ENCODE data around the gene ERCC4. TPM values are rescaled to one million over a fixed set of nuclear protein-coding genes. Genes with fewer than 3 reads are reported as not detected.

Gene ERCC4
- total RNA-seq, 1 donor from 2014 or later, result 16.4 TPM

DNA sequence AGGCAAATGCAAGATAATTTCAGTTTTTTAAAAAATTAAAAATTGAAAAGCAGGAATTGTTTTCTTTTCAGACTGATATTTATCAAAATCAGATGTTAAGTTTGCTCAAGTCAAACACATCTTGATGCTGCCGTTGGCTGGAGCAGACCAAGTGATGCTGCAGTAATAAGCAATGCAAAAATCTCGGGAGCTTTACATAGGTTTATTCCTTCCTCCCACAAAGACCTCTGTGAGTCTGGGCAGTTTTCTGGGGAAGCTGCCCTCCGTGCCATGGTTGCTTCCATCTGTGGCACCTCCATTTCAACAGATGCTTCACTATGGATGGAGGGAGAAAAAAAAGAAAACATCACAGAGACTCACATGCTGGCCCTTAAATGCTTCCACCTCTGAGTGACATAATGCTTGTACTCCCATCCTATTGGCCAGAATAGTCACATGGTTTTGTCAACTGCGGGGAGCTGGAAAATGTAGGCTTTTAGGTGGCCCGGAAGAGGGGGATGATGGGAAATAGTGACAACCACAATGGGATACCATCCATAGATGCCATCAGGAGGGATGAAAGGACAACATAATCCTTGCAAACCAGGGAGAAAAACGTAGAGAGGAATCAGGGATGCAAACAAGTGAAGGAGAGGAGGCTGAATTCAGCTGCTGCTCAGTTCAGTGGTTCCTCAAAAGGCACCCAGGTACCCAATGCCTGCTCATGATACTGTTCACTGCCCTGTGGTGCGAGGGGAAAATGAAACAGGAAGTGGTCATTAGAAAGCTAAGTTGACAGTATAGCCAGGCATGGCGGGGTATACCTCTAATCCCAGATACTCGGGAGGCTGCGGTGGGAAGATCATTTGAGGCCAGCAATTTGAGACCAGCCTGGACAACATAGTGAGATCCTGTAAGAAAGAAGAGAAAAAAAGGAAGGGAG is 13.5 kb upstream of the ERCC4 start:
- Mint-ChIP-seq H3K27me3 (ENCODE audit: low read depth) (peaks cover 25% of the 10 kb centered on the region), H3K27ac (no peak overlapping the region), H3K36me3 (no peaks in the 10 kb centered on the region), H3K4me1 (no peaks in the 10 kb centered on the region), H3K4me3 (no peak overlapping the region), H3K9me3 (peaks cover 13% of the 10 kb centered on the region)
- TF ChIP-seq, protein P1, sequence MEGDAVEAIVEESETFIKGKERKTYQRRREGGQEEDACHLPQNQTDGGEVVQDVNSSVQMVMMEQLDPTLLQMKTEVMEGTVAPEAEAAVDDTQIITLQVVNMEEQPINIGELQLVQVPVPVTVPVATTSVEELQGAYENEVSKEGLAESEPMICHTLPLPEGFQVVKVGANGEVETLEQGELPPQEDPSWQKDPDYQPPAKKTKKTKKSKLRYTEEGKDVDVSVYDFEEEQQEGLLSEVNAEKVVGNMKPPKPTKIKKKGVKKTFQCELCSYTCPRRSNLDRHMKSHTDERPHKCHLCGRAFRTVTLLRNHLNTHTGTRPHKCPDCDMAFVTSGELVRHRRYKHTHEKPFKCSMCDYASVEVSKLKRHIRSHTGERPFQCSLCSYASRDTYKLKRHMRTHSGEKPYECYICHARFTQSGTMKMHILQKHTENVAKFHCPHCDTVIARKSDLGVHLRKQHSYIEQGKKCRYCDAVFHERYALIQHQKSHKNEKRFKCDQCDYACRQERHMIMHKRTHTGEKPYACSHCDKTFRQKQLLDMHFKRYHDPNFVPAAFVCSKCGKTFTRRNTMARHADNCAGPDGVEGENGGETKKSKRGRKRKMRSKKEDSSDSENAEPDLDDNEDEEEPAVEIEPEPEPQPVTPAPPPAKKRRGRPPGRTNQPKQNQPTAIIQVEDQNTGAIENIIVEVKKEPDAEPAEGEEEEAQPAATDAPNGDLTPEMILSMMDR (IDR thresholded peaks at IDR 0.05; ENCODE audit: unreplicated experiment), result no peak
- no peak for DNase-seq (ENCODE audit: low spot score in 2 of 2, unreplicated experiment in 2 of 2)

DNA sequence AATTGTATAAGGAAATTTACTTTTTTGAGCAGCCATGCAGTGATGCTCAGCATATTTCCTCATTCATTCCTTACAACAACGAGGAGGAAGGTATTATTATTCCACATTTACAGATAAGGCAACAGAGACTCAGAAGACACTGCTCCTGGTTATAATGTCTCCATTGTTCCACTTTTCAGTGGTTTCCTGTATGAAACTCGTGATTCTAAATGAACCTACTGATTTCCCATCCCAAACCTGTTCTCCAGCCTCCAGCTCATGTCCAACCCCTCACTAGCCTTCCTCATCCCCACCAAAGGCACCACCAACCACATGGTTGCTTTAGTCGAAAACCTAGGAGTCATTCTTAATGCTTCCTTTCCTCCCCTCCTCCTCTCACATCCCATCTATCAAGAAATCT is 12.5 kb upstream of the ERCC4 start:
- peaks cover 17% of the 10 kb centered on the region for H3K9me3 Mint-ChIP-seq
- no peak for DNase-seq (ENCODE audit: low spot score in 2 of 2, unreplicated experiment in 2 of 2)
- H3K4me1 Mint-ChIP-seq, result no peaks in the 10 kb centered on the region
- H3K4me3 Mint-ChIP-seq, result no peak overlapping the region
- no peak overlapping the region for H3K27ac Mint-ChIP-seq
- no peaks in the 10 kb centered on the region for H3K36me3 Mint-ChIP-seq
- H3K27me3 Mint-ChIP-seq (ENCODE audit: low read depth), result peaks cover 26% of the 10 kb centered on the region
- TF ChIP-seq, protein P1 (IDR thresholded peaks at IDR 0.05; ENCODE audit: unreplicated experiment), result no peak

DNA sequence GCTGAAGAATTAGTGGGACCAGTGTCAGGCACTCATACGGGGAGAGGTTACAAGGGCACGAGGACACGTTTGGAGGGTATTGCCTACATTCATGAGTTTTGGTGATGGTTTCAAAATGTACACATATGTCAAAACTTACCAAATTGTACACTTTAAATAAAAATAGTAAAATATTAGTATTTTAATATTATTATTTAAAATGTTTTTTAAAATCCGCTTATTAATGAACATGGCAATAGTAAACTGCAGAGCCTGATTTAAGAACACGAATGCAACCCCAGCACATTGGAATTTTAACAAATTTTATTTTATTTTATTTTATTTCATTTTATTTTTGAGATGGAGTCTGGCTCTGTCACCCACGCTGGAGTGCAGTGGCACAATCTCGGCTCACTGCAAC is 10.9 kb upstream of the ERCC4 start:
- TF ChIP-seq, protein P1 (IDR thresholded peaks at IDR 0.05; ENCODE audit: unreplicated experiment), result no peak
- no peak overlapping the region for H3K27ac Mint-ChIP-seq
- peaks cover 31% of the 10 kb centered on the region for H3K27me3 Mint-ChIP-seq (ENCODE audit: low read depth)
- no peaks in the 10 kb centered on the region for H3K4me1 Mint-ChIP-seq
- H3K9me3 Mint-ChIP-seq, result peaks cover 18% of the 10 kb centered on the region
- DNase-seq (ENCODE audit: low spot score in 2 of 2, unreplicated experiment in 2 of 2), result no peak
- H3K36me3 Mint-ChIP-seq, result no peaks in the 10 kb centered on the region
- H3K4me3 Mint-ChIP-seq, result no peak overlapping the region

DNA sequence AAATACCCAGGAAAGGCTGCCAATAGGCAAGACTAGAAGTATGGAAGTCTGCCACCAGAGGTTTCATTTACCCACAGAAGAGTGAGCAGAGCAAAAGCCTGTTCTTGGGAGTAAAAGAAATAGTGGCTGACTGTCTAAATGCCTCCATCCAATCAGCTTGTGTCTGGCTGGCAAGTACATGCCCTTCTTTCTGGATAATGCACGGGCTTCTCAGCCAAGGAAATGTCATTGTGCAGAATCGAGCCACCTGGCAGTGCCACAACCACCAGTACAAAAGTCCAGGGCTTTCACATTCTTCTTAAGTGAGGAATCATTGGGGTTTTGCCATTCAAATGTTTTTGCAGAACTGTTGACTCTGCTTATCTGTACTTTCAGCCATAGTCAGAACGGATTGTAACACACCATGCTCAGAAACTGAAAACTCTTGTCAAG is 10.1 kb upstream of the ERCC4 start:
- no peak overlapping the region for H3K4me3 Mint-ChIP-seq

DNA sequence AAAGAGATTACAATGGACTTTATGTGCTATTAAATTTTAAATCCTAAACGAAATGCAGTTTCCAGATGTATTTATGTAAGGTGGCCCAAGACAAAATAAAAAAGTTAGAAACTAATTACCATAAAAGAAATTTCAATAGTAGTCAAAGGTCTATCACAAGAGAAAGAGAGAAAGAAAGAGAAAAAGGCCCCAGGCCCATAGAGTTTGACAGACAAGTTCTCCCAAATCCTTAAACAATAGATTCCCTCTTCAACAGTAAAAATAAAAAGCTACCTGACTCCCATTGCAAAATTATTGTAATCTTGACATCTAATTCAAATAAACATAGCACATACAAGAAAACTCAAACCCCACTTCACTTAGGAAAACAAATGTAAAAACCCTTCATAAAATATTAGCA is 8.6 kb upstream of the ERCC4 start:
- TF ChIP-seq, protein P1 (IDR thresholded peaks at IDR 0.05; ENCODE audit: unreplicated experiment), result no peak
- Mint-ChIP-seq H3K4me1 (no peaks in the 10 kb centered on the region), H3K27ac (no peak overlapping the region), H3K9me3 (peaks cover 11% of the 10 kb centered on the region), H3K27me3 (ENCODE audit: low read depth) (peaks cover 36% of the 10 kb centered on the region), H3K36me3 (no peaks in the 10 kb centered on the region), H3K4me3 (no peak overlapping the region)
- no peak for DNase-seq (ENCODE audit: low spot score in 2 of 2, unreplicated experiment in 2 of 2)

More for the DNA sequence above, 10.1 kb upstream of the ERCC4 start:
- peaks cover 18% of the 10 kb centered on the region for H3K9me3 Mint-ChIP-seq
- H3K36me3 Mint-ChIP-seq, result no peaks in the 10 kb centered on the region
- H3K27ac Mint-ChIP-seq, result no peak overlapping the region
- peaks cover 36% of the 10 kb centered on the region for H3K27me3 Mint-ChIP-seq (ENCODE audit: low read depth)
- H3K4me1 Mint-ChIP-seq, result no peaks in the 10 kb centered on the region
- TF ChIP-seq, protein P1 (IDR thresholded peaks at IDR 0.05; ENCODE audit: unreplicated experiment), result no peak
- DNase-seq (ENCODE audit: low spot score in 2 of 2, unreplicated experiment in 2 of 2), result no peak

Measured in mesothelial cell of epicardium (in vitro differentiated cells).